Medulla oblongata (tissue), 1 donor: ENCODE data around the gene BEND6.
"Not testable (repeated sequence)": the region's sequence is repeated elsewhere in the genome, so short reads cannot be mapped to it uniquely, and the experiment has no call there.

Source experiments
- DNase-seq: peaks from one replicate; pipeline ENCODE4 v3.0.0-alpha.2; 2015; ENCODE audit errors: extremely low spot score

BEND6 gene

GRCh38 chr6:57029213-57029612 lies 74.3 kb downstream of the BEND6 start:
- DNase-seq, result no peak

GRCh38 chr6:57033228-57033627 lies 78.3 kb downstream of the BEND6 start:
- DNase-seq, result no peak

GRCh38 chr6:57035549-57035948 lies 80.6 kb downstream of the BEND6 start:
- DNase-seq, result no peak

GRCh38 chr6:57038906-57039305 lies 84.0 kb downstream of the BEND6 start:
- no peak for DNase-seq

- no peak for DNase-seq
Observed at GRCh38 chr6:57040011-57040410, 85.1 kb downstream of the BEND6 start.

GRCh38 chr6:57044061-57044460 lies 89.2 kb downstream of the BEND6 start:
- DNase-seq, result not testable (repeated sequence)

- no peak for DNase-seq
Observed at GRCh38 chr6:57044568-57044967, 89.7 kb downstream of the BEND6 start.

- DNase-seq, result peak; percentile 96
Observed at GRCh38 chr6:57046332-57047256, 91.7 kb downstream of the BEND6 start, which contains the start of gene KIAA1586. TSS of gene KIAA1586 (plus strand) at chr6:57046693. CDS start at chr6:57046756, 63 bp downstream.

GRCh38 chr6:57047257-57047585 lies 92.3 kb downstream of the BEND6 start:
- not testable (repeated sequence) for DNase-seq

GRCh38 chr6:57047859-57048258 lies 93.0 kb downstream of the BEND6 start:
- not testable (repeated sequence) for DNase-seq

- no peak for DNase-seq
Observed at GRCh38 chr6:57048577-57048976, 93.7 kb downstream of the BEND6 start.

- no peak for DNase-seq
Observed at GRCh38 chr6:57063847-57064246, 108.9 kb downstream of the BEND6 start.

GRCh38 chr6:57064809-57065208 lies 109.9 kb downstream of the BEND6 start:
- no peak for DNase-seq

- no peak for DNase-seq
Observed at GRCh38 chr6:57068061-57068460, 113.2 kb downstream of the BEND6 start.

- no peak for DNase-seq
Observed at GRCh38 chr6:57069228-57069627, 114.3 kb downstream of the BEND6 start.

GRCh38 chr6:57069920-57070331 lies 115.0 kb downstream of the BEND6 start:
- DNase-seq, result no peak

- no peak for DNase-seq
Observed at GRCh38 chr6:57072108-57072507, 117.2 kb downstream of the BEND6 start.

GRCh38 chr6:57074383-57074782 lies 119.5 kb downstream of the BEND6 start:
- DNase-seq, result no peak

GRCh38 chr6:57075092-57075491 lies 120.2 kb downstream of the BEND6 start:
- DNase-seq, result no peak
